Activated B cell treated with CpG ODN at 0.5 μM for 24 hours (primary cell): ENCODE data around the gene CREB3L2. TPM values are rescaled to one million over a fixed set of nuclear protein-coding genes. Genes with fewer than 3 reads are reported as not detected.

Experiments
- ATAC-seq: fragments of 200-7000 bp; cut with Tn5 transposase; one replicate; pipeline ENCODE4 v1.10.0; 2021; ENCODE audit warnings: low read depth, mild to moderate bottlenecking, moderate library complexity
- CTCF ChIA-PET: fragments of 350-600 bp; sonication (Branson Sonifier 250); formaldehyde crosslinking; loops from one replicate; lab custom pipeline; 2021; ENCODE audit warnings: antibody characterized with exemption; lab: Charles Lee
- POLR2A ChIA-PET: fragments of 350-600 bp; sonication (Branson Sonifier 250); formaldehyde crosslinking; loops from one replicate; lab custom pipeline; 2021; ENCODE audit warnings: antibody characterized with exemption; lab: Charles Lee
- DNase-seq: peaks from one replicate; pipeline ENCODE4 v3.0.0; 2022
- H3K27ac Mint-ChIP-seq: one replicate; pipeline ENCODE4 v1.8.0; 2020; ENCODE audit warnings: mixed read lengths
- H3K27me3 Mint-ChIP-seq: one replicate; pipeline ENCODE4 v1.8.0; 2021; ENCODE audit warnings: mixed read lengths
- H3K36me3 Mint-ChIP-seq: one replicate; pipeline ENCODE4 v1.8.0; 2021; ENCODE audit warnings: low read depth, mixed read lengths
- H3K4me1 Mint-ChIP-seq: one replicate; pipeline ENCODE4 v1.8.0; 2021; ENCODE audit warnings: mixed read lengths
- H3K4me3 Mint-ChIP-seq: one replicate; pipeline ENCODE4 v1.8.0; 2020; ENCODE audit warnings: mild to moderate bottlenecking, mixed read lengths
- H3K9me3 Mint-ChIP-seq: one replicate; pipeline ENCODE4 v1.8.0; 2020; ENCODE audit warnings: mixed read lengths
- CTCF ChIP-seq: fragments of 200-600 bp; IDR thresholded peaks from one replicate; pipeline ENCODE4 v1.8.0; 2022; ENCODE audit warnings: antibody characterized with exemption, mild to moderate bottlenecking
- intact Hi-C: fragments of 100-400 bp; cut with micrococcal nuclease; formaldehyde crosslinking; loops from one replicate; pipeline ENCODE4 v1.15.1; 2024
- total RNA-seq: library from RNA; stranded (reverse); gene quantifications from 2 replicates; pipeline ENCODE4 v1.2.3, GENCODE V29; 2022

Gene CREB3L2
- total RNA-seq, 1 donor from 2014 or later = 21.7 TPM

GRCh38 chr7:137886281-137886680 is 115.6 kb downstream of the CREB3L2 start:
- intact Hi-C loops = no loop called here
- ATAC-seq (no peak), DNase-seq (no peak)
- H3K36me3 Mint-ChIP-seq = peaks cover 58% of the 10 kb centered on the region
- H3K27me3 Mint-ChIP-seq = no peaks in the 10 kb centered on the region
- CTCF ChIA-PET = no interaction called here
- no peak for TF ChIP-seq CTCF
- POLR2A ChIA-PET = no interaction called here
- H3K4me3 Mint-ChIP-seq = no peak overlapping the region
- H3K9me3 Mint-ChIP-seq = peaks cover 4% of the 10 kb centered on the region
- H3K27ac Mint-ChIP-seq = no peak overlapping the region
- H3K4me1 Mint-ChIP-seq = no peaks in the 10 kb centered on the region

- intact Hi-C loops = no loop called here
Measured at GRCh38 chr7:137885678-137886077, 116.2 kb downstream of the CREB3L2 start.

GRCh38 chr7:137882806-137883205 is 119.1 kb downstream of the CREB3L2 start:
- H3K27me3 Mint-ChIP-seq = no peaks in the 10 kb centered on the region
- POLR2A ChIA-PET = no interaction called here
- DNase-seq (no peak), ATAC-seq (no peak)
- CTCF ChIA-PET = no interaction called here
- no peak for TF ChIP-seq CTCF
- no peak overlapping the region for H3K27ac Mint-ChIP-seq
- H3K4me3 Mint-ChIP-seq = no peak overlapping the region
- H3K36me3 Mint-ChIP-seq = peaks cover 78% of the 10 kb centered on the region
- peaks cover 4% of the 10 kb centered on the region for H3K9me3 Mint-ChIP-seq
- no peaks in the 10 kb centered on the region for H3K4me1 Mint-ChIP-seq
- intact Hi-C loops = no loop called here

More at GRCh38 chr7:137885678-137886077, 116.2 kb downstream of the CREB3L2 start:
- H3K27me3 Mint-ChIP-seq = no peaks in the 10 kb centered on the region
- no peak overlapping the region for H3K4me3 Mint-ChIP-seq
- H3K27ac Mint-ChIP-seq = no peak overlapping the region
- ChIA-PET POLR2A (no interaction called here), CTCF (no interaction called here)
- H3K4me1 Mint-ChIP-seq = no peaks in the 10 kb centered on the region
- DNase-seq (no peak), ATAC-seq (no peak)
- no peak for TF ChIP-seq CTCF
- H3K9me3 Mint-ChIP-seq = peaks cover 4% of the 10 kb centered on the region
- H3K36me3 Mint-ChIP-seq = peaks cover 58% of the 10 kb centered on the region

GRCh38 chr7:137882261-137882668 is 119.6 kb downstream of the CREB3L2 start:
- no peak for TF ChIP-seq CTCF
- no peak overlapping the region for H3K4me3 Mint-ChIP-seq
- peaks cover 4% of the 10 kb centered on the region for H3K9me3 Mint-ChIP-seq
- intact Hi-C loops = no loop called here
- no peaks in the 10 kb centered on the region for H3K4me1 Mint-ChIP-seq
- POLR2A ChIA-PET = no interaction called here
- peaks cover 78% of the 10 kb centered on the region for H3K36me3 Mint-ChIP-seq
- ATAC-seq (no peak), DNase-seq (no peak)
- H3K27ac Mint-ChIP-seq = no peak overlapping the region
- no peaks in the 10 kb centered on the region for H3K27me3 Mint-ChIP-seq
- CTCF ChIA-PET = no interaction called here

GRCh38 chr7:137881607-137882260 is 120.2 kb downstream of the CREB3L2 start:
- CTCF ChIA-PET = no interaction called here
- no peak overlapping the region for H3K4me3 Mint-ChIP-seq
- H3K27ac Mint-ChIP-seq = no peak overlapping the region
- POLR2A ChIA-PET = no interaction called here
- TF ChIP-seq CTCF = no peak
- H3K9me3 Mint-ChIP-seq = peaks cover 4% of the 10 kb centered on the region
- intact Hi-C loops = no loop called here
- DNase-seq (no peak), ATAC-seq (no peak)
- no peaks in the 10 kb centered on the region for H3K27me3 Mint-ChIP-seq
- H3K36me3 Mint-ChIP-seq = peaks cover 78% of the 10 kb centered on the region
- no peaks in the 10 kb centered on the region for H3K4me1 Mint-ChIP-seq
